ENCODE results near the gene FAAH. TPM values are rescaled to one million over a fixed set of nuclear protein-coding genes. Genes with fewer than 3 reads are reported as not detected.
"Not testable (repeated sequence)": the region's sequence is repeated elsewhere in the genome, so short reads cannot be mapped to it uniquely, and the experiment has no call there.

The FAAH gene
- 1 to 10 TPM; 3.1 to 3.9 TPM for total RNA-seq

GRCh38 chr1:46394108-46394871 lies at the start of gene FAAH:
FAAH (plus strand) TSS chr1:46394317; CDS start chr1:46394349, 32 bp downstream.
- DNase-seq (no peak), ATAC-seq (peak; percentile 74)
- H3K27ac Mint-ChIP-seq = no peak within 1 kb of the TSS
- no peak within 1 kb of the TSS for H3K4me3 Mint-ChIP-seq
- H3K27me3 Mint-ChIP-seq = peaks cover 26% of the 10 kb centered on the region
- H3K4me1 Mint-ChIP-seq = peaks cover 5% of the 10 kb centered on the region
- CTCF ChIA-PET = no interaction called here
- H3K9me3 Mint-ChIP-seq (ENCODE audit: low read depth) = peaks cover 3% of the 10 kb centered on the region
- peaks cover 14% of the 10 kb centered on the region for H3K36me3 Mint-ChIP-seq

- Mint-ChIP-seq H3K36me3 (peaks cover 30% of the 10 kb centered on the region), H3K4me1 (peaks cover 38% of the 10 kb centered on the region), H3K9me3 (ENCODE audit: low read depth) (no peaks in the 10 kb centered on the region), H3K27ac (peak overlapping the region; percentile 38), H3K4me3 (no peak overlapping the region), H3K27me3 (no peaks in the 10 kb centered on the region)
- no peak for DNase-seq
- ATAC-seq = no peak
- CTCF ChIA-PET = interaction anchor here (1.0 kb wide), 1 partner anchor 41 kb away, joined by 3 read pairs; the partner anchor contains the start of genes LRRC41 and UQCRH
These were observed 49.6 kb upstream of the FAAH start for GRCh38 chr1:46344481-46344880.

GRCh38 chr1:46345281-46345680 lies 48.8 kb upstream of the FAAH start:
- DNase-seq (no peak), ATAC-seq (no peak)
- Mint-ChIP-seq H3K4me1 (peaks cover 34% of the 10 kb centered on the region), H3K9me3 (ENCODE audit: low read depth) (no peaks in the 10 kb centered on the region), H3K4me3 (no peak overlapping the region), H3K27ac (no peak overlapping the region), H3K36me3 (peaks cover 37% of the 10 kb centered on the region), H3K27me3 (no peaks in the 10 kb centered on the region)
- CTCF ChIA-PET = interaction anchor here (1.6 to 6.2 kb wide), 2 partner anchors 12 to 99 kb away, joined by 7 to 53 read pairs; partner anchors contain the start of gene RAD54L

- H3K27ac Mint-ChIP-seq = no peak overlapping the region
- H3K9me3 Mint-ChIP-seq (ENCODE audit: low read depth) = no peaks in the 10 kb centered on the region
- H3K4me3 Mint-ChIP-seq = no peak overlapping the region
- ATAC-seq (no peak), DNase-seq (no peak)
- CTCF ChIA-PET = interaction anchor here (1.4 kb wide), 1 partner anchor 129 kb away, joined by 3 read pairs; no protein-coding TSS in a partner anchor
- peaks cover 42% of the 10 kb centered on the region for H3K36me3 Mint-ChIP-seq
- H3K27me3 Mint-ChIP-seq = no peaks in the 10 kb centered on the region
- peaks cover 8% of the 10 kb centered on the region for H3K4me1 Mint-ChIP-seq
These were observed 41.8 kb upstream of the FAAH start for GRCh38 chr1:46352363-46352762.

GRCh38 chr1:46355920-46356319 lies 38.2 kb upstream of the FAAH start:
- H3K4me1 Mint-ChIP-seq; H3K4me3 Mint-ChIP-seq; H3K27ac Mint-ChIP-seq; ATAC-seq; DNase-seq; H3K27me3 Mint-ChIP-seq; CTCF ChIA-PET; H3K9me3 Mint-ChIP-seq (ENCODE audit: low read depth): not testable (repeated sequence)
- peaks cover 33% of the 10 kb centered on the region for H3K36me3 Mint-ChIP-seq

- no peaks in the 10 kb centered on the region for H3K4me1 Mint-ChIP-seq
- H3K4me3 Mint-ChIP-seq = no peak overlapping the region
- DNase-seq = no peak
- no peak for ATAC-seq
- no peaks in the 10 kb centered on the region for H3K27me3 Mint-ChIP-seq
- CTCF ChIA-PET = no interaction called here
- H3K27ac Mint-ChIP-seq = no peak overlapping the region
- H3K9me3 Mint-ChIP-seq (ENCODE audit: low read depth) = no peaks in the 10 kb centered on the region
- H3K36me3 Mint-ChIP-seq = peaks cover 28% of the 10 kb centered on the region
These were observed 32.0 kb upstream of the FAAH start for GRCh38 chr1:46362158-46362557.

GRCh38 chr1:46363121-46363520 lies 31.0 kb upstream of the FAAH start:
- no peak for DNase-seq
- peaks cover 31% of the 10 kb centered on the region for H3K36me3 Mint-ChIP-seq
- no peaks in the 10 kb centered on the region for H3K4me1 Mint-ChIP-seq
- CTCF ChIA-PET = no interaction called here
- no peaks in the 10 kb centered on the region for H3K9me3 Mint-ChIP-seq (ENCODE audit: low read depth)
- no peaks in the 10 kb centered on the region for H3K27me3 Mint-ChIP-seq
- ATAC-seq = no peak
- H3K4me3 Mint-ChIP-seq = no peak overlapping the region
- H3K27ac Mint-ChIP-seq = no peak overlapping the region

- CTCF ChIA-PET = interaction anchor here (1.1 kb wide), 1 partner anchor 17 kb away, joined by 6 read pairs; no protein-coding TSS in a partner anchor
These were observed 29.5 kb upstream of the FAAH start for GRCh38 chr1:46364612-46365011.

GRCh38 chr1:46365796-46366195 lies 28.3 kb upstream of the FAAH start:
- not testable (repeated sequence) for H3K27ac Mint-ChIP-seq; DNase-seq; H3K27me3 Mint-ChIP-seq; ATAC-seq; H3K4me3 Mint-ChIP-seq; H3K9me3 Mint-ChIP-seq (ENCODE audit: low read depth); H3K4me1 Mint-ChIP-seq
- CTCF ChIA-PET = interaction anchor here (2.2 kb wide), 1 partner anchor 8 kb away, joined by 5 read pairs; no protein-coding TSS in a partner anchor
- peaks cover 27% of the 10 kb centered on the region for H3K36me3 Mint-ChIP-seq

More at GRCh38 chr1:46364612-46365011, 29.5 kb upstream of the FAAH start:
- no peaks in the 10 kb centered on the region for H3K27me3 Mint-ChIP-seq
- H3K4me1 Mint-ChIP-seq = peaks cover 2% of the 10 kb centered on the region
- ATAC-seq = no peak
- no peak for DNase-seq
- no peaks in the 10 kb centered on the region for H3K9me3 Mint-ChIP-seq (ENCODE audit: low read depth)
- H3K36me3 Mint-ChIP-seq = peaks cover 31% of the 10 kb centered on the region
- H3K27ac Mint-ChIP-seq = no peak overlapping the region
- H3K4me3 Mint-ChIP-seq = no peak overlapping the region

GRCh38 chr1:46367072-46367471 lies 27.0 kb upstream of the FAAH start:
- CTCF ChIA-PET = interaction anchor here (0.6 to 2.2 kb wide), 2 partner anchors 10 to 37 kb away, joined by 3 to 5 read pairs; no protein-coding TSS in a partner anchor
- H3K9me3 Mint-ChIP-seq (ENCODE audit: low read depth) = no peaks in the 10 kb centered on the region
- no peaks in the 10 kb centered on the region for H3K27me3 Mint-ChIP-seq
- H3K27ac Mint-ChIP-seq = no peak overlapping the region
- no peak overlapping the region for H3K4me3 Mint-ChIP-seq
- DNase-seq = no peak
- H3K36me3 Mint-ChIP-seq = peaks cover 20% of the 10 kb centered on the region
- ATAC-seq = no peak
- H3K4me1 Mint-ChIP-seq = peaks cover 8% of the 10 kb centered on the region

GRCh38 chr1:46367701-46368100 lies 26.4 kb upstream of the FAAH start:
- ATAC-seq; H3K27ac Mint-ChIP-seq; H3K4me3 Mint-ChIP-seq; H3K9me3 Mint-ChIP-seq (ENCODE audit: low read depth); H3K4me1 Mint-ChIP-seq; DNase-seq; H3K27me3 Mint-ChIP-seq: not testable (repeated sequence)
- H3K36me3 Mint-ChIP-seq = peaks cover 24% of the 10 kb centered on the region
- CTCF ChIA-PET = interaction anchor here (0.6 to 2.2 kb wide), 2 partner anchors 10 to 36 kb away, joined by 3 to 5 read pairs; no protein-coding TSS in a partner anchor

GRCh38 chr1:46368791-46369190 lies 25.3 kb upstream of the FAAH start:
- ATAC-seq (no peak), DNase-seq (no peak)
- H3K36me3 Mint-ChIP-seq = peaks cover 25% of the 10 kb centered on the region
- no peak overlapping the region for H3K4me3 Mint-ChIP-seq
- H3K9me3 Mint-ChIP-seq (ENCODE audit: low read depth) = no peaks in the 10 kb centered on the region
- CTCF ChIA-PET = no interaction called here
- H3K27me3 Mint-ChIP-seq = no peaks in the 10 kb centered on the region
- H3K4me1 Mint-ChIP-seq = peaks cover 8% of the 10 kb centered on the region
- H3K27ac Mint-ChIP-seq = no peak overlapping the region

GRCh38 chr1:46369542-46370213 lies 24.4 kb upstream of the FAAH start:
- no peaks in the 10 kb centered on the region for H3K9me3 Mint-ChIP-seq (ENCODE audit: low read depth)
- H3K36me3 Mint-ChIP-seq = peaks cover 24% of the 10 kb centered on the region
- H3K4me3 Mint-ChIP-seq = no peak overlapping the region
- peaks cover 8% of the 10 kb centered on the region for H3K4me1 Mint-ChIP-seq
- DNase-seq (no peak), ATAC-seq (no peak)
- H3K27me3 Mint-ChIP-seq = no peaks in the 10 kb centered on the region
- H3K27ac Mint-ChIP-seq = no peak overlapping the region
- CTCF ChIA-PET = no interaction called here

All from activated CD8-positive, alpha-beta memory T cell treated with anti-CD3 and anti-CD28 coated beads, Interleukin-2, amount 10 ng/mL, durations not matched to agents 7 days and 5 days (primary cell).